HL-60/S4 treated with phorbol 12-myristate 13-acetate at 8.2 ng/mL for 4 days and 3 days (cell line): ENCODE data around the gene C19orf67.

Experiments
- in situ Hi-C: fragments of 300-500 bp; cut with MboI; formaldehyde crosslinking; loops from 2 replicates; pipeline ENCODE4 v1.15.0; 2022; ENCODE audit warnings: low sequenced_read_pairs

The C19orf67 gene

DNA sequence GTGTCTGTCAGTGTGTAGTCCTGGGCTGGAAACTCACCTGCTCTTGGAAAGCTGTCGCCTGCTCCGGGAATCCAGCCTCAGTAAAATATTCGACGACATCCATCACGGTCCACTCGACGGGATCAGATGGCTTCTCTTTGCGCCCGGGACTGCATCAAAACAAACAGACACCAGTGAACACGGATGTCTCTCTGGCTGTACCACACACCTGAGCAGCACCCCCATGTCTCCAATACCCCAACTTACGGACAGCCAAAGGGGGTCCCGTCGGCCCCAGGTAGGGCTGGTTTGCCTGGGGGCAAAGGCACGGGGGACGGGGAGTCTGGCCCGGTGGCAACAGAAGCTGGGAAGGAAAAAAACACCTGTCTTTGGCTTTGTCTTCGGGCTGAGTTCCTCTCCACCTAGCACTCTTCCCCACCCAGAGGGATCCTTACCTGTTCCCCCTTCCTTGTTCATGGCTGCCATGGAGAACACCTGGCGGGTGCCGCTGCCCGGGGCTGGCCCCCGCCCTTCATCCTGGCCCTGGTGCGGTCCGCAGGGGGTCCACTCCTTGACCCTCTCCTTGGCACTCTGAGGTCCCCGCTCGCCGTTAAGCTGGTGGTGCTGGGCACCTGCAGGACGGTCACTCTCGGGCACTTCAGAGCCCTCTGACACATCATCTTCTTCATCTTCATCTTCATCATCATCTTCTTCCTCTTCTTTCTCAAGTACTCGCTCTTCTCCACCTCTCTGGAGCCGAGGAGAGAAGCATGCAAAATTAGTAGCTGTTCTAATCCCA, 3.2 kb upstream of the C19orf67 start:
- in situ Hi-C loops: no loop called here

DNA sequence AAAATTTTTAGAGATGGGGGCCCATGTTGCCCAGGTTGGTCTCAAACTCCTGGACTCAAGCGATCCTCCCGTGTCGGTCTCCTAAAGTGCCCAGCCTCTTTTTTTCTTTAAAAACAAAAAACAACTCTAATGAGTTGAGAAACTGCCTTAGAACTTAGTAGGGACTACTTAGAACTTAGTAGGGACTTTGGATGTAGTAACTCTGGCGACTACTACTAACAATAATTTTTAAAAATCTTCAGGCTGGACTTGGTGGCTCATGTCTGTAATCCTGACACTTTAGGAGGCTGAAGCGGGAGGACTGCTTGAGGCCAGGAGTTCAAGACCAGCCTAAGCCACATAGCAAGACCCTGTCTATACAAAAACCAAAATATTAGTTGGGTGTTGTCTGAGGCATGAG, 515 bp upstream of the C19orf67 start:
- in situ Hi-C loops: no loop called here

DNA sequence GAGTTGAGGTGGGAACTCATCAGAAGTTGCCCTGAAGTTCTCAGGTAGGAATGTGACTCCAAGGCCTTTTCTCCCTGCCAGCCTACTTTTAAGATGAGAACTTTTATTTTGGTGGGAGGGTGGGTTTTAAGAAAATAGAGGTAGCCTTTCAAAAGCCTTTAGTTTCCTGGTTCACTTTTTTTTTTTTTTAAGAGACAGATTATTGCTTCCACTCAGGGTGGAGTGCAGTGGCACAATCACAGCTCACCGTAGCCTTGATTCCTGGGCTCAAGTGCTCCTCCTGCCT, 3.0 kb downstream of the C19orf67 start:
- in situ Hi-C loops: no loop called here

- in situ Hi-C loops: no loop called here
Measured at GRCh38 chr19:14081797-14082674, 3.5 kb downstream of the C19orf67 start.

DNA sequence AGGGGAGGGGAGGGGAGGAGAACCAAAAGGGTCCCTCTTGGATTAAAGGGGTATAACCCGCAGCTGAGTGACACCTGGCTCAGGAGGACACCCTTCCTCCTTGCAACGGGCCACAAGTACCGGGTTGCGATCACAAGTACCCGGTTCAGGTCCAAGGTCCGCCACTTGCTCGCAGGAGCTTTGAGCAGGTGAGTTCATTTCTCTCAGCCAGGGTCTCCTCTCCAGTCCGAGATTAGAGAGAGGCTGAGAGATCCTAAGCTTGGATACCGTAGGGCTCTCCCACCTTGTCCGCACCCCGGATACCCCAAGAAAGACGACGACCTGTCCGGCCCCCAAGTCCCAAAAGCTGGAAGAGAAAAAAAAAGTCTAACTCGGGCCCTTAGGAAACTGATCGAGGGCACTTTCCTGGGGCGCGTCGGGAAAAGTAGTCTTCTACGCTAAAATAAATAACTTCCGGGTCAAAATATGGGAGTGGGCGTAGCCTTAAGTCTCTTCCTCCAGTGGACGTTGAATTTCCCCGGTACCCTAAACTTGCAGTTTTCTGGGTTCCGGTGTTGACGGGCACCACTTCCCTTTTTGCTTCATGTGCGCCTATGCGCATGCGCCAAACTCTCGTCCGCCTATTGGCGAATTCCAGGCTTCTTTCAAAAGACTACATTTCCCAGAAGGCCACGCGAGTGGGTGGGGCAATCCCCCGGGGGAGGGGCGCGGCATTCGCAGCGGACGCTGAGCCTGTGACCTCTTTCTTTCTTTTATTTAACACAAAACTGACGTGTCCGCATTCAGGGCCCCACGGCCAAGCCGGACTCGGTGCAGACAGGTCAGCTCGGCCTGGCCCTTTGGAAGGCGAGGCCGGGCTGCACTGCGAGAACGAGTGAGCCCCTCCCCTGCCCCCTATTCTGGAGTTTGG, 4.4 kb downstream of the C19orf67 start:
- in situ Hi-C loops: no loop called here

DNA sequence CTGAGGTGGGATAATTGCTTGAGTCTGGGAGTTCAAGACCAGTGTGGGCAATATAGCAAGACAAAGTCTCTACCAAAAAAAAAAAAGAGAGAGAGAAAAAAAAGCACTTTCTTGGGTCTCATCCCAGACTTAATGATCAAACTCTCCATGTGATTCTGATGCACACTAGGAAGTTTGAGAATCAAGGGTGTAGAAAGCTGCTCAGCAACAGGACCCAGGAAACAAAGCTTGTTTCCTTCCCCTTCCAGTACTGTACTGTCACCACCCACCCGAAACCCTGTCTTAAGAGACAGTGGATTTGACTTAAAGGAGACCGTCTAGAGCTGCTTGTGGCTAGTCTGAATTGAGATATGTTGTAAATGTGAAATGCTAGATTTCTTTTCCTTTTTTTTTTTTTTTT, 7.2 kb downstream of the C19orf67 start:
- in situ Hi-C loops: loop anchor here (10.0 kb wide), 1 partner anchor 194 kb away; no protein-coding TSS in a partner anchor

DNA sequence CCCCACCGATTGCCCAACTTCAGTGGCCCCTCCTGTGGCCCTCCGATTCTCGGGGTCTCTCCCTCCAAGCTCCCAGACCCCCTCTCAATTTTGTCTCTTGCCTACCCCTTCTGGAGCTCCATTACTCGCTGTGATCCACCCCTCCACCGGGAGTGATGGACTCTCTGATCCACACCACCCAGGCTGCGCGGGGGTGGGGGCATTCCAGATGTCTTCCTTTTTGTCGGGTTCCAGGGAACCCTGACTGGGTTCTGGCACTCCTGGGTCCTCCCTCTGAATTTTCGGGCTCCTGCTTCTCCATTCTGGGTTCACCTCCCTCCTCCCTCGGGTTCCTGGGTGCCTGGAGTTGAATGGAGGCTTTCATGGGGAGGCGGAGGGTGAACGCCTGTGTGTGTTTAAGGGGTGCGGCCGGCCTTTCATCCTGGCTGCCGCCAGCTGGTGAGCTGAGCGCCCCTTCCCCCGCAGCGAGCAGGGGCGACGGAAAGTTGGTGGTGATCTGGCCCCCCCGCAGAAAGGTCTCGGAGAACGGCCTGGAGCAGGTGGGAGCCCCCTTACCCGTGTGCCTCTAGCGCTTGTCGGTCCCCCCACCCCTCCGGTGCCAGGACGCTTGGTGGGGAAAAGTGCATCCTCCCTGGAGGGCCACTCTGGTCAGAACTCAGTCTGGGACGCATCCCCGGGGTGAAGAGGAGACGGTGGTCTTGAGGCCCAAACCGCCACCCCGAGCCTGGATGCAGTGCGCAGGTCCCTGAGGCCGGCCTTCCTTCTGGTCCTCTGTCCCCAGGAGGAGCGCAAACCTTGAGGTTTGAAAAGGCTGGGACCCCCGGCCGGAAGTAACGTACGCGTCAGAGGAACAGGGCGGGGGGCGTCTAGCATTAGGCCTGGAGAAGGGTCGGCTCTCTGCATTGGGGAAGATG, 11.4 kb downstream of the C19orf67 start:
- in situ Hi-C loops: loop anchor here (10.0 kb wide), 1 partner anchor 189 kb away; no protein-coding TSS in a partner anchor

DNA sequence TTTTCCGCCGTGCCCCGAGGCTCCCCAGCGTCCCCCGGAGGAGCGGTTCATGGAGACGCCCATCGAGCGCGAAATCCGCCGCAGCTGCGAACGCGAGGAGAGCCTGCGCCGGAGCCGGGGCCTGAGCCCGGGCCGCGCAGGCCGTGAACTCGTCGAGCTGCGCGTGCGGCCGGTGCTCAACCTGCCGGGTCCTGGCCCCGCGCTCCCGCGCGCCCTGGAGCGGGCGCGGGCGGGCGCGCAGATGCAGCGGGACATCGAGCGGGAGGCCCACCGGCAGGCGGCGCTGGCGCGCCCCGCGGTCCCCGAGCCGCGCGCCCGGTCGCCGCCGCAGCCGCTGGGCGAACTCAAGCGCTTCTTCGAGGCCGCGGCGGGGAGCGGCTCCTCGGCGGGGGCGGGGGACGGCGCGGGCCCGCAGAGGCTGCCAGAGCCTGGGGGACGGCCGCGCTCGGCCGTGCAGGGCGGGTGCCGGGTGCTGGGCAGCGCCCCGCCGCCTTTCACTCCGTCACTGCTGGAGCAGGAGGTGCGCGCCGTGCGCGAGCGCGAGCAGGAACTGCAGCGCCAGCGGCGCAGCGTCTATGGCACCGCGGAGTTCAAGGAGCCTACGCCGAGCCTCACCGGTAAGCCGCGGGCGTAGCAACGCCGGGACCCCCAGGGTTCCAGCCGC, 12.2 kb downstream of the C19orf67 start:
- in situ Hi-C loops: loop anchor here (10.0 kb wide), 1 partner anchor 189 kb away; no protein-coding TSS in a partner anchor

- in situ Hi-C loops: loop anchor here (10.0 kb wide), 1 partner anchor 188 kb away; no protein-coding TSS in a partner anchor
Measured at GRCh38 chr19:14072535-14073260, 12.9 kb downstream of the C19orf67 start, which contains the start of gene MISP3. TSS of gene MISP3 (plus strand) at chr19:14072786. CDS start at chr19:14073310, 524 bp downstream.

GRCh38 chr19:14070268-14071050, 15.1 kb downstream of the C19orf67 start:
- in situ Hi-C loops: loop anchor here (10.0 kb wide), 1 partner anchor 186 kb away; no protein-coding TSS in a partner anchor

- in situ Hi-C loops: no loop called here
Measured at GRCh38 chr19:14066134-14066533, 19.4 kb downstream of the C19orf67 start.

DNA sequence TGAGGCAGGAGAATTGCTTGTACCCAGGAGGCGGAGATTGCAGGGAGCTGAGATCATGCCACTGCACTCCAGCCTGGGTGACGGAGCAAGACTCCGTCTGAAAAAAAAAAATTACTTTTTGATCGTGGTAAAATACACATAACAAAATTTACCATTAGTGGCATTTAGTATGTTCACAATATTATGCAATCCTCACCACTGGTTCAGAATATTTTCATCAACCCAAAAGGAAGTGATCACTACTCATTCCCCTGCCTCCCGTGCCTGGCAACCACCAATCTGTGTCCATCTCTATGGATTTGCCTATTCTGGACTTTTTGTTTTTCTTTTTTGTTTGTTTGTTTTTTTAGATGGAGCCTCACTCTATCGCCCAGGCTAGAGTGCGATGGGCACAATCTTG, 22.5 kb downstream of the C19orf67 start:
- in situ Hi-C loops: no loop called here

GRCh38 chr19:14062558-14062855, 23.1 kb downstream of the C19orf67 start:
- in situ Hi-C loops: no loop called here

- in situ Hi-C loops: no loop called here
Measured at GRCh38 chr19:14061751-14062557, 23.6 kb downstream of the C19orf67 start, which contains the start of gene PALM3. TSS of gene PALM3 (minus strand) at chr19:14062076. CDS start at chr19:14061980, 96 bp downstream.

- in situ Hi-C loops: no loop called here
Measured at GRCh38 chr19:14061081-14061749, 24.4 kb downstream of the C19orf67 start.

GRCh38 chr19:14059652-14060155, 25.9 kb downstream of the C19orf67 start:
- in situ Hi-C loops: no loop called here
